ENCODE results near the gene CCDC85C.

Gene CCDC85C

DNA sequence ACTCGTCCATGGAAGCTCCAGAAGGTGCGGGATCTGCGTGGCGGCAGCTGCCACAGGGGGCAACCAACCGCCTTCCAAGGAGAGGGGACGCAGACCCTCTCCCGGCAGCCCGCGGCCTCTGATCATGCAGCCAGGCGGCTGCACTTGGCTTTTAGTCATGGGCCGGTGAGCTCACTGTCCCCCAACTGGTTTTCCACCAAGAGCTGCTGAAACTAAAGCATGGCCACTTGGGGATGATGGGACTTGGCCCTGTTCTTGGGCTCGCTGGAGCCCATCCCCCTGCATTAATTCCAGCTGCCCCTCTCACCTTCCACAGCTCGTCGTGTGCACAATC is 39.1 kb downstream of the CCDC85C start:
- FAIRE-seq (no peak), DNase-seq (ENCODE audit: insufficient read length, low spot score) (no peak)
- no peak for TF ChIP-seq SPI1 (IDR thresholded peaks at IDR 0.05; ENCODE audit: low read depth, low read length)
- TF ChIP-seq TAF1 (IDR thresholded peaks at IDR 0.05; ENCODE audit: low read depth, low read length), result no peak
- no peak for TF ChIP-seq POU2F2 (IDR thresholded peaks at IDR 0.05; ENCODE audit: low read depth, low read length)
- TF ChIP-seq POLR2A (IDR thresholded peaks at IDR 0.05; ENCODE audit: low read depth, low read length), result no peak
- TF ChIP-seq PAX5 (IDR thresholded peaks at IDR 0.05; ENCODE audit: insufficient read depth, low read length, severe bottlenecking), result no peak
- no peak for TF ChIP-seq POLR2AphosphoS5 (IDR thresholded peaks at IDR 0.05; ENCODE audit: low read depth, low read length)

DNA sequence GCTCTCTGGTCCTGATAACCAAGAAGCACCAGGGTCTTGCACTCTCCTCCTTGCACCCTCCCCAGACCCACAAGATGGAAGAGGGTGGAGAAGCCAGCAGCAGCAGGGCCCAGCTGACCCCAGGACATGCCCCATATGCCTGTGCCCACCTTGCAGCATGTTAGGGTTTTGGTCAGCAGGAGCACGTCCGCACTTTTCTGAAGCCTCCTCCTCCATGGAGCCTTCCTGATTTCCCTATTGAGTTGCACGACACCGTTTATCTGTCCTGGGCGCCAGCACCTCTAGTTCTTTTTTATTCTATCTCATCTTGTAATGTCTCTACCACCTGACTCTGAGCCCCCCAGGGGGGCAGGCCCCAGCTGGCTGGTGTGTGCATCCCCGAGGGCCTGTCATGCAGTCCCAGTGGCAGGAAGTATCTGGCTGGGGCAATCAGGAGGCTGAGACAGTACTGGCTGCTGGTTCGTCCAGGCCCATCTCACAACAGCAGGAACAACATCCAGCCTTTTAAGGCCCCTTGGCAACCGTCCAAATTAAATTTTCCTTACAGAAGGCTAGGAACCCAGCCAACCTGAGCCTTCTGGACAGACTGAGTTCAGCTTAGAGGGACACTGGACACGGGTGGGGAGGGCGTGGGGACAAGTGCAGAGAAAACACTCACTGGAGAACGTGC is 39.6 kb downstream of the CCDC85C start:
- TF ChIP-seq POU2F2 (IDR thresholded peaks at IDR 0.05; ENCODE audit: low read depth, low read length) (no peak), POLR2AphosphoS5 (IDR thresholded peaks at IDR 0.05; ENCODE audit: low read depth, low read length) (no peak), PAX5 (IDR thresholded peaks at IDR 0.05; ENCODE audit: insufficient read depth, low read length, severe bottlenecking) (no peak), POLR2A (IDR thresholded peaks at IDR 0.05; ENCODE audit: low read depth, low read length) (no peak), TAF1 (IDR thresholded peaks at IDR 0.05; ENCODE audit: low read depth, low read length) (no peak), SPI1 (IDR thresholded peaks at IDR 0.05; ENCODE audit: low read depth, low read length) (no peak)
- FAIRE-seq (no peak), DNase-seq (ENCODE audit: insufficient read length, low spot score) (no peak)

DNA sequence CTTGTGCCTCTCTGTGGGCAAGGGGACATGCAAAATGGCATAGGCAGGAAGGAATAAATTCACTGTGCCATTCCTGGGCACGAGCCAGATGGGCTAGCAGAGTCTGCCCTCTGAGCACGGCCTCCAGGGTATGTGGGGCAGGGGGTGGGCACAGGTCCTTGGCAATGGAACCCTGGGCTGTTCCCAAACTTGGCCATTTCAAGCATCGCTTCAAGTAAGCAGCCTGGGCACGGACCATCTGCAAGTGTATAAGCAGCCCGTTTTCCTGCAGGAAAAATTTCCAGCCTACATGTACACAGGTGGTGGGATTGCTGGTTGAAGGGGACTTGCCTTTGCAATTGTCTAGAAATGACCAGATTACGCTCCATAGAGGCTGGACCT is 40.3 kb downstream of the CCDC85C start:
- DNase-seq (ENCODE audit: insufficient read length, low spot score), result no peak
- FAIRE-seq, result no peak
- no peak for TF ChIP-seq POU2F2 (IDR thresholded peaks at IDR 0.05; ENCODE audit: low read depth, low read length)
- TF ChIP-seq PAX5 (IDR thresholded peaks at IDR 0.05; ENCODE audit: insufficient read depth, low read length, severe bottlenecking), result no peak
- no peak for TF ChIP-seq POLR2AphosphoS5 (IDR thresholded peaks at IDR 0.05; ENCODE audit: low read depth, low read length)
- no peak for TF ChIP-seq POLR2A (IDR thresholded peaks at IDR 0.05; ENCODE audit: low read depth, low read length)
- TF ChIP-seq SPI1 (IDR thresholded peaks at IDR 0.05; ENCODE audit: low read depth, low read length), result no peak
- no peak for TF ChIP-seq TAF1 (IDR thresholded peaks at IDR 0.05; ENCODE audit: low read depth, low read length)

DNA sequence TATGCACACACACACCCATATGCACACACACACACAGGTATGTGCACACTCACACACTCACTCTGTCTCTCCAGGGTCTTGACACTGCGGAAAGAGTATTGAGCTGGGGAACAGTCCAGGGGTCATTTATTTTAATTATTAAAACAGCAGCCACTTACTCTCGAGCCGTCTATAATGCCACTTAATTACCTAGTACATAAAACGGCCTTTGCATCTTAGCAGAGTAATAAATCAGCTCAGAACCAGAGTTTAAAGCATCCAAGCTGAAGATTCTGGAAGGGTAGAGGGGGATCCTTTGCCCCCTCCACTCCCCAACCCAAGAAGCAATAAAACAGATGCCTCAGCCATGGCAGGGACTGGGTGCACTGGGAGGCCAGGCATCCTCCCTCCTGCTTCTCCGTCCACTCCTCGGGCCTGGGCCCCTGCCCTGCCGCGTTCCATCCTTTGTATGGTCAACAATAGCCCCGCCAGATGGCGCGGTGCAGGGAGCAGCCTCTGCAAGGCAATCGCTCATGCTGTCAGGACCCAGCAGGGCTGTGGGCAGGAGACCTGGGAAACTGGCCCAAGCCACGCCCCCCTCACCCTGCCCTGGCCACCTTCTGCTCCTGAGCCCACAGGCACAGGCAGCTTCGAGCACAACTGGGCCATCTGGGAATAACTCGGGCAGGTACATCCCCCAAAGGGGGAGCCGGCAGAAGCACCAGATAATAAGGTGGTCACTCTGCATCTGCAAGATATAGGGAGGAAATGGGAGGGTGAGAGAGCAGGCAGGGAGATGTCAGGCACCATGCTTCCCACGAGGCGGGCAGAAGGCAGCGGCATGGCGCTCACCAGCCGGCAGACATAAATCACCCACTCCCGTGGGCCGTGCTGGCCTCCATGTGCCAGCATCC is 40.9 kb downstream of the CCDC85C start:
- TF ChIP-seq PAX5 (IDR thresholded peaks at IDR 0.05; ENCODE audit: insufficient read depth, low read length, severe bottlenecking), result no peak
- TF ChIP-seq TAF1 (IDR thresholded peaks at IDR 0.05; ENCODE audit: low read depth, low read length), result no peak
- no peak for TF ChIP-seq POLR2AphosphoS5 (IDR thresholded peaks at IDR 0.05; ENCODE audit: low read depth, low read length)
- TF ChIP-seq POLR2A (IDR thresholded peaks at IDR 0.05; ENCODE audit: low read depth, low read length), result no peak
- FAIRE-seq (no peak), DNase-seq (ENCODE audit: insufficient read length, low spot score) (no peak)

- TF ChIP-seq SPI1 (IDR thresholded peaks at IDR 0.05; ENCODE audit: low read depth, low read length), result no peak
- no peak for FAIRE-seq
- DNase-seq (ENCODE audit: insufficient read length, low spot score), result no peak
Observed at GRCh38 chr14:99561864-99562263, 42.1 kb downstream of the CCDC85C start.

- DNase-seq (ENCODE audit: insufficient read length, low spot score), result no peak
- no peak for TF ChIP-seq PAX5 (IDR thresholded peaks at IDR 0.05; ENCODE audit: insufficient read depth, low read length, severe bottlenecking)
- no peak for TF ChIP-seq SPI1 (IDR thresholded peaks at IDR 0.05; ENCODE audit: low read depth, low read length)
- TF ChIP-seq POU2F2 (IDR thresholded peaks at IDR 0.05; ENCODE audit: low read depth, low read length), result no peak
- TF ChIP-seq POLR2AphosphoS5 (IDR thresholded peaks at IDR 0.05; ENCODE audit: low read depth, low read length), result no peak
- no peak for TF ChIP-seq TAF1 (IDR thresholded peaks at IDR 0.05; ENCODE audit: low read depth, low read length)
- TF ChIP-seq POLR2A (IDR thresholded peaks at IDR 0.05; ENCODE audit: low read depth, low read length), result no peak
- FAIRE-seq, result no peak
Observed at GRCh38 chr14:99560922-99561683, 42.9 kb downstream of the CCDC85C start.

GRCh38 chr14:99560403-99560802 is 43.6 kb downstream of the CCDC85C start:
- DNase-seq (ENCODE audit: insufficient read length, low spot score) (no peak), FAIRE-seq (no peak)
- no peak for TF ChIP-seq SPI1 (IDR thresholded peaks at IDR 0.05; ENCODE audit: low read depth, low read length)
- TF ChIP-seq TAF1 (IDR thresholded peaks at IDR 0.05; ENCODE audit: low read depth, low read length), result no peak
- no peak for TF ChIP-seq PAX5 (IDR thresholded peaks at IDR 0.05; ENCODE audit: insufficient read depth, low read length, severe bottlenecking)
- no peak for TF ChIP-seq POLR2A (IDR thresholded peaks at IDR 0.05; ENCODE audit: low read depth, low read length)
- TF ChIP-seq POLR2AphosphoS5 (IDR thresholded peaks at IDR 0.05; ENCODE audit: low read depth, low read length), result no peak
- TF ChIP-seq POU2F2 (IDR thresholded peaks at IDR 0.05; ENCODE audit: low read depth, low read length), result no peak

- TF ChIP-seq POU2F2 (IDR thresholded peaks at IDR 0.05; ENCODE audit: low read depth, low read length) (no peak), SPI1 (IDR thresholded peaks at IDR 0.05; ENCODE audit: low read depth, low read length) (no peak), PAX5 (IDR thresholded peaks at IDR 0.05; ENCODE audit: insufficient read depth, low read length, severe bottlenecking) (no peak)
- FAIRE-seq, result no peak
Observed at GRCh38 chr14:99559286-99559990, 44.6 kb downstream of the CCDC85C start.

GRCh38 chr14:99556134-99556791 is 47.7 kb downstream of the CCDC85C start:
- FAIRE-seq, result no peak
- TF ChIP-seq TAF1 (IDR thresholded peaks at IDR 0.05; ENCODE audit: low read depth, low read length), result no peak
- TF ChIP-seq SPI1 (IDR thresholded peaks at IDR 0.05; ENCODE audit: low read depth, low read length), result no peak
- no peak for TF ChIP-seq POLR2A (IDR thresholded peaks at IDR 0.05; ENCODE audit: low read depth, low read length)
- TF ChIP-seq POLR2AphosphoS5 (IDR thresholded peaks at IDR 0.05; ENCODE audit: low read depth, low read length), result no peak
- TF ChIP-seq POU2F2 (IDR thresholded peaks at IDR 0.05; ENCODE audit: low read depth, low read length), result no peak
- DNase-seq (ENCODE audit: insufficient read length, low spot score), result no peak

More at GRCh38 chr14:99559286-99559990, 44.6 kb downstream of the CCDC85C start:
- no peak for DNase-seq (ENCODE audit: insufficient read length, low spot score)

Data from GM12891 (cell line).